Psoas muscle (tissue), 8 donors: ENCODE measurements around the gene MYRFL. TPM values are rescaled to one million over a fixed set of nuclear protein-coding genes. Genes with fewer than 3 reads are reported as not detected.

Experiments used
- ATAC-seq, 4 donors: fragments of 200-7000 bp; cut with Tn5 transposase; one replicate each; pipeline ENCODE4 v1.9.1; 2020; ENCODE audit warnings: moderate library complexity in 3 of 4, mild to moderate bottlenecking in 2 of 4
- DNase-seq, 2 donors: peaks; one replicate each; pipeline ENCODE4 v3.0.0-alpha.2; 2020
- H3K27ac ChIP-seq: fragments of 200-600 bp; one replicate; pipeline ENCODE4 v1.8.0; 2022
- H3K27me3 ChIP-seq, 3 donors: fragments of 200-600 bp in 1 of 3; one replicate each; pipeline versions ENCODE4 v1.6.1 to v1.8.0; 2013 to 2022; ENCODE audit warnings: low read length in 2 of 3, mild to moderate bottlenecking in 2 of 3, moderate library complexity in 1 of 3; ENCODE audit not compliant: insufficient read depth in 3 of 3
- H3K36me3 ChIP-seq, 2 donors: fragments of 200-600 bp in 1 of 2; one replicate each; pipeline versions ENCODE4 v1.6.1 to v1.8.0; 2013 to 2022; ENCODE audit warnings: low read depth in 1 of 2, mild to moderate bottlenecking in 1 of 2, moderate library complexity in 1 of 2; ENCODE audit not compliant: insufficient read depth in 1 of 2
- H3K4me1 ChIP-seq: fragments of 200-600 bp; one replicate; pipeline ENCODE4 v1.8.0; 2022
- H3K4me3 ChIP-seq: fragments of 200-600 bp; one replicate; pipeline ENCODE4 v1.8.0; 2022; ENCODE audit warnings: mild to moderate bottlenecking
- H3K9me3 ChIP-seq: fragments of 200-600 bp; one replicate; pipeline ENCODE4 v1.8.0; 2022
- CTCF ChIP-seq: fragments of 200-600 bp; IDR thresholded peaks from one replicate; pipeline ENCODE4 v1.8.0; 2022; ENCODE audit warnings: antibody characterized with exemption
- WGBS, 3 donors: extraction: QIAGEN DNeasy Blood & Tissue Kit; methylation state at CpG; one replicate each; pipeline versions ENCODE4 v1.1.6 to v1.1.7; 2013; 5-methylcytosine and 5-hydroxymethylcytosine counted together
- intact Hi-C, 2 donors: fragments of 100-400 bp; cut with DNase I; formaldehyde crosslinking; loops; one replicate each; pipeline versions ENCODE4 v1.11.0 to v1.14.2; 2022
- polyA plus RNA-seq, 3 donors: library from polyadenylated mRNA; stranded (reverse); fragments of 200-250 nt; gene quantifications; one replicate each; pipeline ENCODE4 v1.2.3, GENCODE V29; 2013
- total RNA-seq, 4 donors: library from RNA; stranded (reverse); fragmentation: NEBNext Ultra II Directional in 2 of 4; extraction: Animal tissue kit (Norgen Biotek cat#: 25700) in 2 of 4; gene quantifications; one replicate each; pipeline versions ENCODE4 v1.2.1 to v1.2.4, GENCODE V29; 2021 to 2023
- donor health status: healthy with polysubstance abuse.
- donor health status: DM: no; HTN: no; CAD: no; lungs with moderate emphysema.
- donor health status: Bipolar disorder and iron deficiency.
- donor health status: healthy.
- donor health status: DM: yes; HTN: yes; CAD: no.
- donor health status: DM: no; HTN: no; CAD: no.
- donor health status: DM: no; HTN: no; CAD: no.
- donor health status: DM: yes; HTN: yes; CAD: no.

MYRFL gene
- total and polyA plus RNA-seq, 7 donors, result 0.06 to 0.18 (median 0.10) TPM; not detected in 3

- no peak for ATAC-seq
- Histone ChIP-seq H3K4me1 (no peaks in the 10 kb centered on the region), H3K27me3 (no peaks in the 10 kb centered on the region), H3K9me3 (no peaks in the 10 kb centered on the region), H3K27ac (no peak overlapping the region), H3K4me3 (no peak overlapping the region), H3K36me3 (no peaks in the 10 kb centered on the region)
- TF ChIP-seq CTCF, result no peak
- 76 to 82% (median 77%) methylated on average over 3 of the region's 3 CpGs for WGBS, 3 donors
- no peak for DNase-seq
- intact Hi-C loops, result no loop called here
These were observed 2.7 kb upstream of the MYRFL start for GRCh38 chr12:69822201-69822860.

- H3K4me1 ChIP-seq, result no peaks in the 10 kb centered on the region
- no peaks in the 10 kb centered on the region for H3K27me3 ChIP-seq
- no peaks in the 10 kb centered on the region for H3K9me3 ChIP-seq
- H3K27ac ChIP-seq, result no peak overlapping the region
- H3K36me3 ChIP-seq, result no peaks in the 10 kb centered on the region
- H3K4me3 ChIP-seq, result no peak overlapping the region
- intact Hi-C loops, result no loop called here
- no peak for TF ChIP-seq CTCF
- ATAC-seq (no peak), DNase-seq (no peak)
These were observed 999 bp upstream of the MYRFL start for GRCh38 chr12:69824028-69824427.

GRCh38 chr12:69828897-69829296 is 3.9 kb downstream of the MYRFL start:
- Histone ChIP-seq H3K4me1 (no peaks in the 10 kb centered on the region), H3K36me3 (no peaks in the 10 kb centered on the region), H3K27ac (no peak overlapping the region), H3K27me3 (no peaks in the 10 kb centered on the region), H3K4me3 (no peak overlapping the region), H3K9me3 (no peaks in the 10 kb centered on the region)
- 77 to 78% (median 77%) methylated on average over 5 of the region's 5 CpGs for WGBS, 3 donors
- TF ChIP-seq CTCF, result no peak
- DNase-seq (no peak), ATAC-seq (no peak)
- intact Hi-C loops, result no loop called here

GRCh38 chr12:69833696-69834095 is 8.7 kb downstream of the MYRFL start:
- WGBS, 3 donors, result 58 to 75% (median 62%) methylated on average over 2 of the region's 2 CpGs
- ATAC-seq (no peak), DNase-seq (no peak)
- no peaks in the 10 kb centered on the region for H3K36me3 ChIP-seq
- H3K9me3 ChIP-seq, result no peaks in the 10 kb centered on the region
- TF ChIP-seq CTCF, result no peak
- H3K27me3 ChIP-seq, result no peaks in the 10 kb centered on the region
- H3K27ac ChIP-seq, result no peak overlapping the region
- intact Hi-C loops, result no loop called here
- H3K4me3 ChIP-seq, result no peak overlapping the region
- H3K4me1 ChIP-seq, result no peaks in the 10 kb centered on the region

GRCh38 chr12:69834147-69834546 is 9.1 kb downstream of the MYRFL start:
- Histone ChIP-seq H3K4me3 (no peak overlapping the region), H3K36me3 (no peaks in the 10 kb centered on the region), H3K4me1 (no peaks in the 10 kb centered on the region), H3K27ac (no peak overlapping the region), H3K27me3 (no peaks in the 10 kb centered on the region), H3K9me3 (no peaks in the 10 kb centered on the region)
- 63 to 70% (median 63%) methylated on average over 2 of the region's 2 CpGs for WGBS, 3 donors
- TF ChIP-seq CTCF, result no peak
- ATAC-seq (no peak), DNase-seq (no peak)
- intact Hi-C loops, result no loop called here
